ENCODE measurements around the gene C1orf167.

C1orf167 gene

DNA sequence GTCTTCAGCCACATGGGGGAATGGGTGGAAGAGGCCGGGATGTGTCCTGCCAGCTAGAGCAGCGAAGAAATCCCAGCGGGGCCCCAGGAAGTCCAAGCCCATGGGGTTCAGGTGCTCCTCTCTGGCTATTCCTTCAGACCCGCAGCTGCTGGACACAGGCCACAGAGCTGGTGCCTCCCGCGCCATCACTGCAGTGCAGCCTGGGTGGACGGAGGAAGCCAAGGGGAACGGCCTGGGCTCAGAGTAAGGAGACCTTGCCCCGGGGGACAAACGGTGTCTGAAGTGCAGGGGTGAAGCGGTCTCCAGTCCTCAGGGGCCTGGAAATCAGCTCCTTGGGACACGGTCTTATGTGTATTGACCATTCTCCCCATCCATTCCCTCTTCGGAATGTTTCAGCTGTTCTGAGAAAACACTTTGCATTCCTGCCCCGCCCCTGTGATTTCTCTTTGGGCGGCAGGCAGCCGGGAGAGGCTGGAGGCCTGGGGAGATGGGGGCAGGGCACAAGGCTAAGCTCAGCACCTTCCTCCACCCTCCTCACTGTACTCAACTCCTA lies 25.3 kb downstream of the C1orf167 start:
- DNase-seq = peak; percentile 46

- no peak for DNase-seq
Observed at GRCh38 chr1:11787804-11788436, 25.9 kb downstream of the C1orf167 start.

DNA sequence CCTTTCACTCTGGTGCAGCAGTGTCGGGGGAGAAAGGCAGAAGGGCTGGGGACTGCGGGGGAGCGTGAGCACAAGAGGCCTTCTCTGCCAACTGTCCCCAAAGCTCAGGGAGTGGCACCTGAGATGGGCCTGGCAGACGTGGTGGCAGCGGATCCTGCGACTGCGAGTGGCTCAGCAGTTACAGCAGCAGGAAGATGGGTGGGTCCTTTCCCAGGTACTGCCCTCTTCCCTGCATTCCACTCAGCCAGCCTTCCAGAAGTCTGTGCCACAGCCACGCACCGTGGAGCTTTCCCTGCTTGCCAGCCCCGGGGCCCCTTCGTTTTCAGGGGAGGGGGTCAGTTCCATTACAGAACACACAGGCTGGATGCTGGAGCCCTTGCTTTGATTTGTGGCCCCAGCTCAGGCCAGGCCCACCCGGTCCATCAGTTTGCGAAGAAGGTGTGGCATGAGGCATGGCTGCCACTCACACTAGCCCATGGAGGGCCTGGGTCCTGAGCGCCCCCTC lies 26.6 kb downstream of the C1orf167 start:
- no peak for DNase-seq

DNA sequence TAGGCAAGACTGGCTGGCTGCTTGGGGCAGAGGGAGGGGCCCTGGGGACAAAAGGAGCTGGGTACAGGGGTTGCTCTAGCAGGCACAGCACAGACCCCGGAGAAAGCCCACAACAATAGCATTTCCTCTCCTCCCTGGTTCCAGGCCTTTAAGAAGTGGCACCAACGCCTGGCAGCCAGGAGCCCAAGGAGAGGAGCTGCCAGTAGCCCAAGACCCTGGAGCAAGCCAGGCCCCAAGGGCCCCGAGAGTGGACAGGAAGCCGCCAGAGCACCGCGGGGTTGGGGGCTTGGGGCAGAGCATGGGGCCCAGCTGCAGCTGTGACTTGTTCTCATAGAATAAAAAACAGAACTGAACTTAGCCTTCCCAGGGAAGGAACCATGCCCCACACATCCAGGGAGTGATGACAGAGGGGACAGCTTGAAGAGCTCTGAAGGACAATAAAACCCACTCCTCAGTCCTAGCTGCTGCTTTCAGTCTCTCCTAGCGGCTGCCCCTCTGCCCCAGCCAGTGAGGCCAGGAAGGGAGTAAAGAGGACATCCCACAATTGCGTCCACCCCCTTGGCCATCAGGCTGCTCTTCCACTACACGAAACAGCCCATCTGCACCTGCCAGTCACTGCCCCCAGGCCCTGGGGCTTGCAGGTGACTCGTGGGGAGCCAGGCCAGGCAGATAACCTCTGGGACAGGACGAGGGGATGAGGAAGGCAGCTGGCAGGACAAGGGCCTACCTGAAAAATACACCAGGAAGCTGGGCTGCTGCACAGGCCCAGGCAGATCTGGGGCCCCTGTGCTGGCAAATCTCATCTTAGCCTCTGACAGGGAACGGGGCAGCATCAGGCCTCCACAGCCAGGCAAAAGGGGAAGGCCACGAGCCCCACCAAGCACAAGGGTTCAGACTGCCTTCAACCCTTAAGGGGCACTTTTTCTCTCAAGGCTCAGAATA lies 27.4 kb downstream of the C1orf167 start:
- no peak for DNase-seq

DNA sequence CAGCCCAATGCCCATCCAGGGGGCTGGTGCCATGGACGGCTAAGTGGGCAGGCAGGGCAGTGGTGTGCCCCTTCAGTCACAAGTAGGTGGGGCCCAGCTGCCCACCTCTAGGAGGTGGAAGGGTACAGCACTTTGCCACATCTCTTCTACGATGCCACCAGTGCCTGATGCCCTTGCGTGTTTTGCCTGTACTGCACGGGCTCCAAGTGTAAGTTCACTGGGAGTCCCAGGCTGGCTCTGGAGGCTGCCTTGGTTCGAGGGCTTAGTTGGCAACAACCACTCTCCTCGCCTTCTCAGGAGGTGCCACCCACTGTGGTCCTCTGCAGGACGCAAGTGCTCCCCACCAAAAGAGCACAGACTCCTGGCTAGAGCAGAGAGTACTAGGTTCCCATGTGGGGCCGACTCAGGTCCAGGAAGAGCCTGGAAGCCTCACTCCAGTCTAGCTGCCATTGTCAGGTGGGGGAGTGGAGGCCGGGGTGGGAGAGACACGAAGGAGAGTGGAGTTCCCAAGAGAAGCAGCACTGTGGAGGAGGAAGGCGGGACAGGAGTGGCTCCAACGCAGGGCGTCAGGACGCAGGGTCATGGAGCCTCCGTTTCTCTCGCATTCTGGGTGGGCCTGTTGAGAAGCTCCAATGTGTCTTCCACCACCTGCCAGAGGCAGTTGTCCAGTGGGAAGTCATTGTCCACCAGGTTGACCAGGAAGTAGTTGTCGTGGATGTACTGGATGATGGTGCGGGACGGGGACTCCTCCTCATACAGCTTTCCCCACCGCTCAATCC lies 28.3 kb downstream of the C1orf167 start:
- DNase-seq = no peak

GRCh38 chr1:11790880-11791715 lies 29.1 kb downstream of the C1orf167 start:
- DNase-seq = peak; percentile 75

- no peak for DNase-seq
Observed at GRCh38 chr1:11792106-11792505, 30.1 kb downstream of the C1orf167 start.

DNA sequence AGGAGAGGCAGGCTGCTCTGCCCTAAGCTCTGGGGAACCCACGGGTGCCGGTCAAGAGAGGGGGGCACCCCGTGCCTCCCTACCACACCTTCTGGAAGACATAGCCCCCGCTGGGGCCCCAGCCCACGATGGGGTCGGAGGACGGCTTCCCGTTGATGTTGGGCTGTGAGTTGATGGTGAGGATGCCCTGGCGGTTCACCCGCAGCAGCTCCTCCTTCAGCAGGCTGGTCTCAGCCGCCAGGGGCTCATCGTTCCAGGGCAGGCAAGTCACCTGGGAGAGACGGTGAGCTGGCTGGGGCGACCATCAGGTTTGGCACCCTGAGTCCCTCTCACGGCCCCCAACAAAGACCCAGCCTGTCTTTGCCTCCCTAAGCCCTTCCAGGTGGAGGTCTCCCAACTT lies 31.8 kb downstream of the C1orf167 start:
- no peak for DNase-seq

GRCh38 chr1:11794446-11795237 lies 32.6 kb downstream of the C1orf167 start:
- no peak for DNase-seq

- DNase-seq = no peak
Observed at GRCh38 chr1:11795238-11795890, 33.4 kb downstream of the C1orf167 start.

- DNase-seq = no peak
Observed at GRCh38 chr1:11796036-11796828, 34.2 kb downstream of the C1orf167 start.

DNA sequence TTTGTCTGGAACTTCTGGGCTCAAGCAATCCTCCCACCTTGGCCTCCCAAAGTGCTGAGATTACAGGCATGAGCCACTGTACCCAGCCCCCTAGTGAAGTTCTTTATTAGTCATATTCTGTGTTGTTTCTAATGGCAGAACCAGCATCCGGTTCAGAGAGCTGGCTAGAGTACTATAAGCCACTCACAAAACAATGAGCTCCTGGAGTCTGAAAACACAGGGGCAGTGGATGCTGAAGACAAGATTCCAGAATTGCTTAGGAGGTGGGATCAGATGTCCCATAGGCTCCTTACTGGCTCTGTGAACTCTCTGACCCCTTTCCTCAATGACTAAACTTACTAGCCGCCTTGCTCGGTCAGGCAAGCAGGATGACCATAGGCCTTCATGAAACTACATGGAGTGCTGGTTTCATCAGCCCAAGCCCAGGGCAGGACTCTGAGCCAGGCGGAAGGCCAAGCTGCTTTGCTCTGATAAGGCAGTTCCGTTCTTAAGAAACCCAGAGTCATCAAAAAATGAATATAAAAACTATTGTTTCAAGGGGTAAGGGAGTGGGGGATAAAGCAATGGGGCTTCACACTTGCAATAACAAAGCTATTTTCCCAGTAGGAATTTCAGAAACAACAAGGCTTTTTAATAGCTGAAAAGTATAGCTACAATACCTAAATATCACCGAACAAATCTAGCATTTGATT lies 35.7 kb downstream of the C1orf167 start:
- DNase-seq = peak; percentile 25

DNA sequence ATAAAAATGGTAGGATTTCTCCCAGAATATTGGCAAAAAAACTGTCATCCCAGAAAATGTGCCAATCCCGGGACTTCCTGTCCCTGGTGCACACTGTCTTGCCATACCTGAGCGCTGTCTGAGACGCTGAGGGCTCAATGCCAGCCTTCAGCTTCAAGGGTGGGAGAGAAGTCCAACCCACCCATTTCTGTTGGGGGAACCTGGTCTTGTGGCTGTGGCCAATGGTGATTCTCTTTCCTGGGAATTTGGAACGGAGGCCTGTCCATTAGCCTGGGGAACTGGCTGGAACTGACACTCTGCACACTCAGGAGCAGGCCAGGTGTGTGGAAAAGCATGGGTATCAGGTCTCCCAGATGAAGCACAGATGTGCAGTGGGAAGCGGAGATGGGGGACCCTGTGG lies 37.1 kb downstream of the C1orf167 start:
- DNase-seq = no peak

GRCh38 chr1:11799896-11800295 lies 37.9 kb downstream of the C1orf167 start:
- DNase-seq = no peak

DNA sequence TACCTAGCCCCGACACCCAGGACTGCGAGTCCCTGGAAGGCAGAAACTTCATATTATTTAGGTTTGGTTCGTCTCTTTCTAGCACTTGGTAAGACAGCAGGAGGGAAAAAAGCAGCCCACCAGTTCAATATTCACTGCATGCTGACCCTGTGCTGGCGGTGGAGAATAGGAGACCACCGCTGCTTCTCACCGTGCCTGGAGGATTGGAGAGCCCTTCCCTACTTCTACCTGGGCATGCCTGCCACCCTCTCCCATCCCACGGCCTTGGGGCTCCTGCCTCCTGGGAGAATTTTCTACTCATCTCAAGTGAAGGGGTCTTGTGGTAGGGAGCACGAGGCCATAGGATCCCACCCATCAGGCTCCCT lies 38.4 kb downstream of the C1orf167 start:
- DNase-seq = no peak

DNA sequence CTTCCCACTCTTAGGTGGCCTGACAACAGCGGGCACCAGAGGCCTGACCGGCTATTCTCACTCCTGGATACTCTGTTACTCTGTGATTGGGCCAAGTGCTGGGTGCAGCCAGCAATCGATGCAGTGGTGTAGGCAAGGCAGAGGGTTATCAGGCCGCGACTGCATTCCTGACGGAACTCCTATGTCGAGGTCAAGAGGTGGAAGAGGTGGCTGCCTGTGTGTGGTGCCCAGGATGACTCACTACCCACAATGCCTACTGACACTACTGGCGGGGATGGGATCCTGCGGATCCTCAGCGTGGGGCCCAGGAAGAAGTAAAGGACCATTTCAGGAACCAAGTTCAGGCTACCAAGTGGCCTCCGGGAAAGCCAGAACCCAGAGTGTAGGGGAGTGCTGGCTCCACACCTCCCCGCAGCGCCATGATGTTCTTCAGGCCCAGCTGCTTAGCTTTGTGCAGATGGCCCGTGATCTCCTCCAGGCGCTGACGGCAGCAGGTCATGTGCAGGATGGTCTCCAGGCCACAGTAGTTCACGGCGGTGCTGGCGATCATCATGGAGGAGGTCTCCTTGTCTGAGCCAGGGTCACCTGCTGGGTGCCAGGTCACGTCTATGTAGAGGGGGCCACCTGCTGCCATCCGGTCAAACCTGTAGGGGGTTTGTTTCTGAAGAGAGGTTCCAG lies 38.9 kb downstream of the C1orf167 start:
- DNase-seq = no peak

DNA sequence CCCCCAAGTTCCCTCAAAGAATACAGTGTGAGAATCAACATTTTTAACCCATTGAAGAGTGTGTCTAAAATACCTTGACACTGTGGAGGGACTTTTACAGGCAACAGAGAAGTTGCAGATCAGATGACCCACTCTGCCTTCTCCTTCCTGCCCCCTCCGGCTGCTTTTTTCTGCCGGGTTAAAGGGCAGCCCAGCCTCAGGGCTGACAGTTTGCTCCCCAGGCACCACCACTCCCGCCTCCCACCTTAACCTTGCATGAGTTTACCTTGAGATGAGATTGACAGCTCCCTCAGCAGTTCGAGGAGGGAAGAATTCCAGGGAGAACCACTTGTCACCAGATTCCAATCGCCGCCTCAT lies 40.6 kb downstream of the C1orf167 start:
- no peak for DNase-seq
